Endothelial cell of hepatic sinusoid (primary cell): Measurements from ENCODE around the gene CHIC2.

ENCODE experiments used
- in situ Hi-C: cut with HindIII; loops from 2 replicates; pipeline ENCODE4 v1.10.0; 2017; ENCODE audit warnings: low sequenced_read_pairs

Gene CHIC2

GRCh38 chr4:54093324-54094240 lies 29.2 kb upstream of the CHIC2 start:
- in situ Hi-C loops, result no loop called here

- in situ Hi-C loops, result no loop called here
Observed at GRCh38 chr4:54092405-54093323, 28.3 kb upstream of the CHIC2 start.

- in situ Hi-C loops, result no loop called here
Observed at GRCh38 chr4:54091637-54092404, 27.4 kb upstream of the CHIC2 start.

GRCh38 chr4:54090804-54091623 lies 26.6 kb upstream of the CHIC2 start:
- in situ Hi-C loops, result no loop called here

GRCh38 chr4:54090404-54090803 lies 26.0 kb upstream of the CHIC2 start:
- in situ Hi-C loops, result no loop called here

- in situ Hi-C loops, result no loop called here
Observed at GRCh38 chr4:54089875-54090274, 25.5 kb upstream of the CHIC2 start.

GRCh38 chr4:54085284-54085683 lies 20.9 kb upstream of the CHIC2 start:
- in situ Hi-C loops, result no loop called here

GRCh38 chr4:54082168-54082567 lies 17.8 kb upstream of the CHIC2 start:
- in situ Hi-C loops, result no loop called here

- in situ Hi-C loops, result no loop called here
Observed at GRCh38 chr4:54077812-54078211, 13.4 kb upstream of the CHIC2 start.

GRCh38 chr4:54076673-54077072 lies 12.3 kb upstream of the CHIC2 start:
- in situ Hi-C loops, result no loop called here

GRCh38 chr4:54074381-54074780 lies 10.0 kb upstream of the CHIC2 start:
- in situ Hi-C loops, result no loop called here

GRCh38 chr4:54073271-54073880 lies 9.0 kb upstream of the CHIC2 start:
- in situ Hi-C loops, result no loop called here

GRCh38 chr4:54067166-54067565 lies 2.8 kb upstream of the CHIC2 start:
- in situ Hi-C loops, result no loop called here

- in situ Hi-C loops, result no loop called here
Observed at GRCh38 chr4:54066718-54067129, 2.3 kb upstream of the CHIC2 start.

GRCh38 chr4:54066088-54066415 lies 1.6 kb upstream of the CHIC2 start:
- in situ Hi-C loops, result no loop called here

GRCh38 chr4:54065282-54066087 lies 1.1 kb upstream of the CHIC2 start:
- in situ Hi-C loops, result no loop called here

GRCh38 chr4:54063737-54064316 lies 578 bp downstream of the CHIC2 start:
- in situ Hi-C loops, result no loop called here

- in situ Hi-C loops, result no loop called here
Observed at GRCh38 chr4:54063229-54063628, 1.2 kb downstream of the CHIC2 start.

GRCh38 chr4:54062392-54062791 lies 2.0 kb downstream of the CHIC2 start:
- in situ Hi-C loops, result no loop called here
